AG09309 (cell line): ENCODE data around the gene MAP7D2.
"Not testable (repeated sequence)": the region's sequence is repeated elsewhere in the genome, so short reads cannot be mapped to it uniquely, and the experiment has no call there.

Source experiments
- DNase-seq: peaks from one replicate; pipeline ENCODE4 v3.0.0-alpha.2; 2010; ENCODE audit warnings: low read depth
- H3K4me3 ChIP-seq: 2 replicates; pipeline ENCODE4 v1.5.1; 2011; ENCODE audit warnings: mild to moderate bottlenecking, low read depth, low read length, moderate library complexity; ENCODE audit not compliant: control insufficient read depth
- TF ChIP-seq, protein P1 (sequence below): IDR thresholded peaks from 2 replicates; pipeline ENCODE4 v1.5.1; 2011; ENCODE audit warnings: mild to moderate bottlenecking, low read depth, low read length, inconsistent platforms; ENCODE audit not compliant: insufficient read depth, control insufficient read depth; ENCODE audit errors: missing control alignments

MAP7D2 gene

DNA sequence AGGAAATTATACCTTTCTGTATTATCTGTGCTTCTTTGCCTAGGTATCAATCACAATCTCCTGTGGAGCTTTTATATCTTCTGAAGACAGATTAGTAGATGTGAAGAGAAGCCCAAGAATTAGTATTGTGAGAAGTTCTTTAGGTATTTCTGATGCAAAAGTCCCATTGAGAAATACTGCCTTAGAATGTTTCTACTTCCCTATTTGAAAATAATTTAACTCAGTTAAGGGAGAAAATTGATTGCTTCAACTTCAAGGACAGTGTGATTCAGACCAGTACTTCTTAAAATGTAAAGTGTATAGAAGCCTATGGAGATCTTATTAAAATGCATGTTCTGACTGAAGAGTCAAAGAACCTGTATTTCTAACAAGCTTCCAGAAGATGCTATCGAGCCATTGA, 16.0 kb upstream of the MAP7D2 start:
- no peak for DNase-seq
- TF ChIP-seq, protein P1, sequence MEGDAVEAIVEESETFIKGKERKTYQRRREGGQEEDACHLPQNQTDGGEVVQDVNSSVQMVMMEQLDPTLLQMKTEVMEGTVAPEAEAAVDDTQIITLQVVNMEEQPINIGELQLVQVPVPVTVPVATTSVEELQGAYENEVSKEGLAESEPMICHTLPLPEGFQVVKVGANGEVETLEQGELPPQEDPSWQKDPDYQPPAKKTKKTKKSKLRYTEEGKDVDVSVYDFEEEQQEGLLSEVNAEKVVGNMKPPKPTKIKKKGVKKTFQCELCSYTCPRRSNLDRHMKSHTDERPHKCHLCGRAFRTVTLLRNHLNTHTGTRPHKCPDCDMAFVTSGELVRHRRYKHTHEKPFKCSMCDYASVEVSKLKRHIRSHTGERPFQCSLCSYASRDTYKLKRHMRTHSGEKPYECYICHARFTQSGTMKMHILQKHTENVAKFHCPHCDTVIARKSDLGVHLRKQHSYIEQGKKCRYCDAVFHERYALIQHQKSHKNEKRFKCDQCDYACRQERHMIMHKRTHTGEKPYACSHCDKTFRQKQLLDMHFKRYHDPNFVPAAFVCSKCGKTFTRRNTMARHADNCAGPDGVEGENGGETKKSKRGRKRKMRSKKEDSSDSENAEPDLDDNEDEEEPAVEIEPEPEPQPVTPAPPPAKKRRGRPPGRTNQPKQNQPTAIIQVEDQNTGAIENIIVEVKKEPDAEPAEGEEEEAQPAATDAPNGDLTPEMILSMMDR, result no peak
- no peak overlapping the region for H3K4me3 ChIP-seq

DNA sequence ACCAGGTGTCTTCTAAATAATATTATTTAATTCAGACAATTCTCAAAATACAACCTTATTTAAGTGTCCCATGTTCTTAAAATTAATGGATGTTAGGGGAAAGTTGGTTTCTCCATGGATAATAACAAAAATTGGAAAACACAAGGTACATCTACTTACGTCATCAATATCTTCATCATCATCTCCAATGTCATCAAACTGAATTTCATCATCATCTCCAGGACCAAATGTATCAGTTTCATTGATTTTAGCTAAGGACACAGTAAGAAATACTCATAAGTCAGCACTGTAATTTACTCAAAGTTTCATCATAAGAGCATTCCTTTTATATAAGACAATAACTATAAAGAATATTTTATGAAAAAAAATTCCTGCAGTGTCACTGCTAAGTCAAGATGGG, 13.7 kb upstream of the MAP7D2 start:
- TF ChIP-seq, protein P1, result no peak
- no peak overlapping the region for H3K4me3 ChIP-seq
- no peak for DNase-seq

DNA sequence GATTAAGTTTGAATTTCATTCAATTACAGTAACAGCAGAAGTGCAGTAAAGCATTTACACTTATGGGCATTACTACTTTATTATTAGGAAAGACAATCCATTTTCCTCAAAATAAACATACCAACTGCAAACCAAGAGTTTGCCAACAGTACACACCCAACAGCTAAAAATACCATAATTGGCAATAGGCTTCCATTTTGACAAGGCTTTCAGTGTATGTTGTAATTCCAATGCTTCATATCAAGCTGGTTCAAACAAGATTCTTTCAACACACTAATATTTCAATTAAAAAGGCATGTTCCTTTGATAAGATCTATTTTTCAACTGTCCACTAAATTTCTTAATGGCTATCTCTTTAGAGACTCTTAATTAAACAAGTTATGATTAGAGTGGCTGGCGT, 12.8 kb upstream of the MAP7D2 start:
- DNase-seq, result no peak
- TF ChIP-seq, protein P1, result no peak
- no peak overlapping the region for H3K4me3 ChIP-seq

DNA sequence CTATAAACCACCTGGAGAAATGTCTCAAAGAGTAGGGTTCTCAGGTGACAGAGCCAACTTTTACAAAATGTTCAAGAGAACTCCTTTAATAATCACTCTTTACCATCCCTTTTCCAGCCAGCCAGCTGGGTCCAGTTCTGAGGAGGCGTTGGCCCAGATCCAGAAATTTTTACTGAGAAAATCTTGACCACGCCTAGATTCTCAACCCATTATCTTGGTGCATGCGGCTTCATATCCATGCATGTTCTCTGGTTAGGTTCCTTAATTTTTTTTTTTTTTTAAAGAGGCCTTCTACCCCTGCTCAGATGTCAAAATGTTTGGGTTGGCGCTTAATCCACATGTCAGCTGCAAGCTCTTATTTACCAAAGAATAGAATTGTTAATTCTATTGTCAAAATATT, 12.0 kb upstream of the MAP7D2 start:
- no peak for DNase-seq
- no peak overlapping the region for H3K4me3 ChIP-seq
- TF ChIP-seq, protein P1, result no peak

DNA sequence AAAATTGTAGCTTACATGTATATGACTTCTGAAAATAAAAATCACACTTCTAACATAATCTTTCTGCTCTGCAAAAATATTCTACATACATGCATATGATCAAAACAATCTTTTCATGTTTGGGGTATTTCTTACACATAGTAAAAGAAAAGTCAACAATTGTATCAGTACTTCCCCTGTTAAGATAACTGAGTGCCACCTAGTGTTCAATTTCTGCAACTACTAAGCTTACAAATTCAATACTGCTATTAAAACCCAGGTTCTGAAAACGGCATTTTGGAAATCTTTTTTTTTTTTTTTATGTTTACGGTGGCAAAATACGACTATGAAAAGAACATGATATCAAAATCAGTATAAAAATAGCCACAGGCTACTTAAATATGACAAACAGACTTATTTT, 10.7 kb upstream of the MAP7D2 start:
- DNase-seq, H3K4me3 ChIP-seq: not testable (repeated sequence)
- TF ChIP-seq, protein P1, result peak; percentile 8

DNA sequence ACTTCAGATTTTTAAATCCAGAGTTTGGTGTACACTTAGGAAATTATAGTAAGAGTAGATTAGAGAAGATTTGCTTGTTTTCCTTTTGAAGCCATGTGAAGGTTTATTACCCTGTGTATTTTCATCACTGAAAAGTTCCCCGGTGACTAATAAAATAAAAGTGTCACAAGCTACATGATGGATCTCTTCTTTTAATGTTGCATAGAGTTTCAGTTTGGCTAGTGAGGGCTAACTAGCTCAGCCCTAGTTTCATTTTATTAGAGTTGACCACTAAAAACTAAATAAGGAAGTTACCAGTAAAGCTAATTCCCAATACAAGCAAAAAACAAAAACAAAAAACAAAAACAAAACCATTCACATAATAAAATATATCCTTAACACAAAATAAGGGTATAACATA, 10.1 kb upstream of the MAP7D2 start:
- H3K4me3 ChIP-seq, DNase-seq: not testable (repeated sequence)

DNA sequence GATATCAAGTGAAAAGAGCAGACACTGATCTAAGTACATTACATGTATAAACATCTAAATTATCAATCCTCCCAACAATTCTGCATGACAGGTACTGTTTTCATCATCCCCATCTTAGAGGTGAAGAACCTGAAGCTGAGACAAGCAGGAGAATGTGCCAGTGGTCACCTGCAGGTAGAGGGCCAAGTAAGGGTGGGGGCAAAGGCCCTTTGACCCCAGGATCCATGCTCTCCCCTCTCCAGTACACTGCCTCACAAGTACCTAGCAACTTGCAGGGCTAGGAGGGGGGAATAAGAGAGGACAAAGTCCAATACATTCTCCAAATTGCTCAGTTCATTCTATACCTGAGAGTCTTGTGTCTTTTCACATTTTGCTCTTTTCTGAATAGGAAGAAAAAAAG, 8.3 kb upstream of the MAP7D2 start:
- TF ChIP-seq, protein P1, result no peak
- no peak for DNase-seq
- no peak overlapping the region for H3K4me3 ChIP-seq
